Heart left ventricle (tissue), 16 donors: ENCODE results near the gene CCDC167. TPM values are rescaled to one million over a fixed set of nuclear protein-coding genes. Genes with fewer than 3 reads are reported as not detected.

ENCODE experiments used
- ATAC-seq, 4 donors: fragments of 200-7000 bp; cut with Tn5 transposase; one replicate each; pipeline ENCODE4 v1.9.1; 2020 to 2022; ENCODE audit warnings: moderate library complexity in 4 of 4, mild to moderate bottlenecking in 3 of 4, moderate number of reproducible peaks in 1 of 4
- DNase-seq, 5 donors: peaks; one replicate each; pipeline ENCODE4 v3.0.0-alpha.2; 2020
- H3K27ac ChIP-seq, 12 donors: fragments of 200-600 bp; sonication (generic) in 4 of 12; one replicate each; pipeline versions ENCODE4 v1.5.0 to v1.8.0; 2016 to 2022; ENCODE audit warnings: mild to moderate bottlenecking in 2 of 12
- H3K27me3 ChIP-seq, 9 donors: fragments of 200-600 bp; sonication (generic) in 2 of 9; one replicate each; pipeline versions ENCODE4 v1.5.1 to v1.8.0; 2016 to 2022; ENCODE audit warnings: mild to moderate bottlenecking in 3 of 9
- H3K36me3 ChIP-seq, 9 donors: fragments of 200-600 bp; sonication (generic) in 2 of 9; one replicate each; pipeline versions ENCODE4 v1.5.0 to v1.8.0; 2018 to 2022; ENCODE audit warnings: mild to moderate bottlenecking in 2 of 9
- H3K4me1 ChIP-seq, 12 donors: fragments of 200-600 bp; sonication (generic) in 4 of 12; one replicate each; pipeline versions ENCODE4 v1.5.0 to v1.8.0; 2016 to 2022; ENCODE audit warnings: mild to moderate bottlenecking in 3 of 12
- H3K4me3 ChIP-seq, 12 donors: fragments of 200-600 bp; sonication (generic) in 4 of 12; one replicate each; pipeline versions ENCODE4 v1.5.0 to v1.8.0; 2017 to 2022; ENCODE audit warnings: mild to moderate bottlenecking in 9 of 12, moderate library complexity in 4 of 12
- H3K9me3 ChIP-seq, 12 donors: fragments of 200-600 bp; sonication (generic) in 4 of 12; one replicate each; pipeline versions ENCODE4 v1.5.0 to v1.8.0; 2016 to 2022; ENCODE audit warnings: mild to moderate bottlenecking in 1 of 12
- POLR2A ChIP-seq, 2 donors: fragments of 450-650 bp; IDR thresholded peaks; one replicate each; pipeline ENCODE4 v1.6.1; 2017; ENCODE audit warnings: antibody characterized with exemption in 2 of 2, mild to moderate bottlenecking in 2 of 2, moderate library complexity in 2 of 2
- WGBS, 4 donors: extraction: QIAGEN DNeasy Blood & Tissue Kit in 2 of 4; methylation state at CpG; one replicate each; pipeline versions ENCODE4 v1.1.5 to v1.1.7; 2013 to 2018; 5-methylcytosine and 5-hydroxymethylcytosine counted together
- intact Hi-C, 10 donors: fragments of 100-400 bp; cut with DNase I; formaldehyde crosslinking; loops; one replicate each; pipeline versions ENCODE4 v1.11.1 to v1.14.2; 2022
- polyA plus RNA-seq, 2 donors: library from polyadenylated mRNA; stranded (reverse); fragments of 200-250 nt; gene quantifications; one replicate each; pipeline ENCODE4 v1.2.3, GENCODE V29; 2013
- total RNA-seq, 9 donors: library from RNA; depleted of rRNA in 2 of 9; stranded (reverse); fragments of >200 nt in 2 of 9; fragmentation: NEBNext Ultra II Directional in 3 of 9; extraction: Animal tissue kit (Norgen Biotek cat#: 25700) in 3 of 9; gene quantifications; one replicate each; pipeline versions ENCODE4 v1.1.0 to v1.2.4, GENCODE V29; 2016 to 2023
- TF ChIP-seq, protein P1 (sequence below), 12 donors: fragments of 200-600 bp; sonication (generic) in 4 of 12; IDR thresholded peaks; one replicate each; pipeline versions ENCODE4 v1.5.0 to v1.8.0; 2018 to 2022; ENCODE audit warnings: antibody characterized with exemption in 12 of 12, mild to moderate bottlenecking in 5 of 12
- donor health status: ischemic (EF 13 %, LVEDD 7.1; RV severe dilation, severe dysfunction).
- donor health status: healthy with polysubstance abuse.
- donor health status: DM: no; HTN: yes; CAD: no.
- donor health status: DM: no; HTN: no; CAD: no.
- donor health status: ischemic (EF 25% LVEDD 6.9; RV normal size, moderate dysfunction).
- donor health status: ischemic (EF 25% LVEDD 5.7; RV mildly dilated, moderate dysfunction).
- donor health status: healthy.
- donor health status: DM: yes; HTN: yes; CAD: no.
- donor health status: ischemic (EF 35%, LVEDD 5.7; RV mildly dilated, moderate dysfunction).
- donor health status: nonischemic (EF 11% LVEDD 7.7; RV severe dilation, severe dysfunction).
- donor health status: DM: yes; HTN: yes; CAD: no.
- donor health status: PGD.
- donor health status: ischemic (EF 29% LVEDD 5.4; RV normal size, mild dysfunction).
- donor health status: nonischemic (EF 23%, LVEDD 6.1; RV moderate dilation, normal function).

CCDC167 gene
- total and polyA plus RNA-seq, 11 donors = 17.6 to 76.7 (median 27.8) TPM

DNA sequence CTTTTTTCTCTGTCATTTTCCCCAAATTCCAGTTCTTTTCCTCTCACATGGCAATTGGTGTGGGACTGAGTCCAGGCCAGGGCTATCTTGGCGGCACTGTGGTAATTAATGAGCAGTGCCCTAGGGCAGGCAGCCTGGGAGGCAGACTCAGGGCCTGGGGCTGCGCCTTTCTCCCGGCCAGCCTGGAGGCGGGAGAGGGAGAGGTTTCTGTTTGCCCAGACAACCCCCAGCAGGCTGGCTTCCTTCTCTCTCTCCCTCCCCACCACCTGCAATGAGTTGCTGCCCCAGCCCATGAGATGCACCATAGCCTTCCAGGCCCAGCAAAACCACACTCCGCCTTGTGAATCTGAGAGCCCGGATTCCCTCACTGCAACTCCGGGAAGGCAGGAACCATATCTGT lies 15.1 kb upstream of the CCDC167 start:
- Histone ChIP-seq H3K4me3 (no peak overlapping the region), H3K9me3 (no peaks in the 10 kb centered on the region), H3K27ac (peak overlapping the region in 1 of 12 donors; percentile 84), H3K27me3 (peaks cover 3 to 38% (median 21%) of the 10 kb centered on the region in 9 donors), H3K4me1 (peaks cover 0 to 21% (median 6%) of the 10 kb centered on the region in 12 donors), H3K36me3 (no peaks in the 10 kb centered on the region)
- 66 to 87% (median 85%) methylated on average over 7 of the region's 7 CpGs for WGBS, 4 donors
- no peak for TF ChIP-seq POLR2A (IDR thresholded peaks at IDR 0.05)
- TF ChIP-seq, protein P1, sequence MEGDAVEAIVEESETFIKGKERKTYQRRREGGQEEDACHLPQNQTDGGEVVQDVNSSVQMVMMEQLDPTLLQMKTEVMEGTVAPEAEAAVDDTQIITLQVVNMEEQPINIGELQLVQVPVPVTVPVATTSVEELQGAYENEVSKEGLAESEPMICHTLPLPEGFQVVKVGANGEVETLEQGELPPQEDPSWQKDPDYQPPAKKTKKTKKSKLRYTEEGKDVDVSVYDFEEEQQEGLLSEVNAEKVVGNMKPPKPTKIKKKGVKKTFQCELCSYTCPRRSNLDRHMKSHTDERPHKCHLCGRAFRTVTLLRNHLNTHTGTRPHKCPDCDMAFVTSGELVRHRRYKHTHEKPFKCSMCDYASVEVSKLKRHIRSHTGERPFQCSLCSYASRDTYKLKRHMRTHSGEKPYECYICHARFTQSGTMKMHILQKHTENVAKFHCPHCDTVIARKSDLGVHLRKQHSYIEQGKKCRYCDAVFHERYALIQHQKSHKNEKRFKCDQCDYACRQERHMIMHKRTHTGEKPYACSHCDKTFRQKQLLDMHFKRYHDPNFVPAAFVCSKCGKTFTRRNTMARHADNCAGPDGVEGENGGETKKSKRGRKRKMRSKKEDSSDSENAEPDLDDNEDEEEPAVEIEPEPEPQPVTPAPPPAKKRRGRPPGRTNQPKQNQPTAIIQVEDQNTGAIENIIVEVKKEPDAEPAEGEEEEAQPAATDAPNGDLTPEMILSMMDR (IDR thresholded peaks at IDR 0.05) = no peak
- intact Hi-C loops = no loop called here
- DNase-seq (no peak), ATAC-seq (no peak)

DNA sequence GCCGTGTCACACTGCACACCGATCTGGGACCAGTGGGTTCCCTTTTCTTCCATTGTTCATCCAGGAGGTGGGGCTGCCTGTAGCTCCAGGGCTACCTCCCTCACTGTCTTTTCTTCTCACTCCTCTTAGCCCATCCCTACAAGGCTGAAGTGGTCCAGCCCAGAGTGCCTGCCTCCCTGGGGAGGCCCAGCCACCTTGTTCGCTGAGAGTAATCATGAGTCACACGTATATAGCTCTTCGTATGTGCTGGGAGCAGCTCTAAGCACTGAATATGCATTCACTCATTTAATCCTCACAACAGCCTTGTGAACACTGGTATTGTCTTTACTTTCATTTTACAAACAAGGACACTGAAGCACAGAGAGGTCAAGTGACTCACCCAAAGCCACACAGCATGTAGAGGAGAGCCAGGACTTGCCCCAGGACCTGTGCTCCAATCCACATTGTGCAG lies 14.7 kb upstream of the CCDC167 start:
- Histone ChIP-seq H3K4me3 (no peak overlapping the region), H3K27ac (peak overlapping the region in 1 of 12 donors; percentile 84), H3K9me3 (no peaks in the 10 kb centered on the region), H3K4me1 (peaks cover 0 to 21% (median 6%) of the 10 kb centered on the region in 12 donors), H3K27me3 (peaks cover 3 to 38% (median 21%) of the 10 kb centered on the region in 9 donors), H3K36me3 (no peaks in the 10 kb centered on the region)
- intact Hi-C loops = no loop called here
- no peak for DNase-seq
- 60 to 72% (median 62%) methylated on average over 4 to 5 of the region's 5 CpGs for WGBS, 4 donors
- TF ChIP-seq POLR2A (IDR thresholded peaks at IDR 0.05) = no peak
- TF ChIP-seq, protein P1 (IDR thresholded peaks at IDR 0.05) = no peak
- ATAC-seq = no peak

DNA sequence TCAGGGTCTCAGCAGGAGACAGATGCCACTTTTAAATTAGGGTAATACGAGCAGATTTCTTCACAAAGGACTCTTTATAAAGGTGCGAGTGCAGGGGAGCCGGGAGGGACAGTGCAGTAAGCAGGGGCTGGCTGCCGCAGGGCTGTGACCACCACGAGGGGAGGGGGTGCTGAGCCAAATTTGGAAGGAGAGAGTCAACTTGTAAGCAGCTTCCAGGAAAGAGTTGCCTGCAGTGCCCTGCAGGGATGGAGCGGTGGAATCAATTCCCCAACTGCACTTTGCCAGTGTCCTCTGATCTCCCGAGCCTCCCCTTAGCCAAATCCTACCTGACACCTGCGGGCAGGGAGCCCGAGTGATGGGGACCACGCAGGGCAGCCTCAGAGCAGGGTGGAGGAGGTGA lies 13.9 kb upstream of the CCDC167 start:
- WGBS, 4 donors = 23 to 34% (median 31%) methylated on average over 9 to 10 of the region's 10 CpGs
- intact Hi-C loops = no loop called here
- DNase-seq (no peak), ATAC-seq (no peak)
- Histone ChIP-seq H3K4me3 (no peak overlapping the region), H3K36me3 (no peaks in the 10 kb centered on the region), H3K27me3 (peaks cover 3 to 38% (median 21%) of the 10 kb centered on the region in 9 donors), H3K4me1 (peaks cover 0 to 21% (median 6%) of the 10 kb centered on the region in 12 donors), H3K9me3 (no peaks in the 10 kb centered on the region), H3K27ac (peak overlapping the region in 1 of 12 donors; percentile 16)
- no peak for TF ChIP-seq POLR2A (IDR thresholded peaks at IDR 0.05)
- TF ChIP-seq, protein P1 (IDR thresholded peaks at IDR 0.05) = no peak

DNA sequence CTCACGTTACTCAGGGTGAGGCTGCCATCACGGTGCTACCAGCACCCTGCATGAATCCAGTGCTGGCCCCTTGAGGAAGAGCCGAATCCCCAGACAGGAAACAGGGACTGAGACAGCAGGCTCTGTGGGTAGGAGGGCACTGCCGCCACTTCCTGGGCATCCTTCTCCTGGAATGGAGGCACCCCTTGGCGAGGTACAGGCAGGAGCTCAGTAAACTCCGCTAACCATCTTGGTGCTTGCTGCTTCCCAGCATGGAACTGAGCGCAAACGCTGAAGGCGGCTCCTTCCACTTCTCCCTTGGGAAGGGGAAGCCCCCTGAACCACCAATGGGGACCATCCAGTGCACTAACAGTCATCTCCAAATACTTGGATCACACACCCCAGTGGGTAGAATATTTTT lies 13.5 kb upstream of the CCDC167 start:
- no peak for ATAC-seq
- intact Hi-C loops = no loop called here
- peaks cover 0 to 21% (median 6%) of the 10 kb centered on the region in 12 donors for H3K4me1 ChIP-seq
- WGBS, 4 donors = 24 to 37% (median 35%) methylated on average over 4 to 9 of the region's 9 CpGs
- peaks cover 3 to 38% (median 21%) of the 10 kb centered on the region in 9 donors for H3K27me3 ChIP-seq
- H3K4me3 ChIP-seq = no peak overlapping the region
- no peak for DNase-seq
- H3K27ac ChIP-seq = no peak overlapping the region
- no peak for TF ChIP-seq POLR2A (IDR thresholded peaks at IDR 0.05)
- TF ChIP-seq, protein P1 (IDR thresholded peaks at IDR 0.05) = no peak
- H3K36me3 ChIP-seq = no peaks in the 10 kb centered on the region
- no peaks in the 10 kb centered on the region for H3K9me3 ChIP-seq
